HG03095 (cell line): ENCODE data around the gene TENM4.

ENCODE experiments used
- ATAC-seq: cut with Tn5 transposase; IDR thresholded peaks from one replicate; pipeline ENCODE4 v1.9.1; 2021; ENCODE audit warnings: moderate library complexity; ENCODE audit not compliant: unreplicated experiment

TENM4 gene

GRCh38 chr11:79449040-79449439, 8.2 kb upstream of the TENM4 start:
- no peak for ATAC-seq

GRCh38 chr11:79447038-79447786, 6.4 kb upstream of the TENM4 start:
- ATAC-seq: no peak

- ATAC-seq: no peak
These were observed 4.1 kb upstream of the TENM4 start for GRCh38 chr11:79444923-79445322.

GRCh38 chr11:79441461-79441875, 638 bp upstream of the TENM4 start:
- no peak for ATAC-seq

- no peak for ATAC-seq
These were observed 802 bp downstream of the TENM4 start for GRCh38 chr11:79439886-79440570.

GRCh38 chr11:79439410-79439885, 1.4 kb downstream of the TENM4 start:
- no peak for ATAC-seq

- no peak for ATAC-seq
These were observed 2.0 kb downstream of the TENM4 start for GRCh38 chr11:79438631-79439409.

GRCh38 chr11:79437981-79438630, 2.7 kb downstream of the TENM4 start:
- ATAC-seq: no peak

- no peak for ATAC-seq
These were observed 3.4 kb downstream of the TENM4 start for GRCh38 chr11:79437278-79437980.

- no peak for ATAC-seq
These were observed 3.9 kb downstream of the TENM4 start for GRCh38 chr11:79436919-79437277.

GRCh38 chr11:79434283-79434682, 6.5 kb downstream of the TENM4 start:
- no peak for ATAC-seq

- no peak for ATAC-seq
These were observed 8.7 kb downstream of the TENM4 start for GRCh38 chr11:79432138-79432537.

GRCh38 chr11:79431535-79431934, 9.3 kb downstream of the TENM4 start:
- no peak for ATAC-seq

- no peak for ATAC-seq
These were observed 10.6 kb downstream of the TENM4 start for GRCh38 chr11:79430280-79430679.

GRCh38 chr11:79428406-79428805, 12.4 kb downstream of the TENM4 start:
- ATAC-seq: no peak

- ATAC-seq: no peak
These were observed 13.1 kb downstream of the TENM4 start for GRCh38 chr11:79427611-79428327.

- no peak for ATAC-seq
These were observed 13.7 kb downstream of the TENM4 start for GRCh38 chr11:79427126-79427525.

GRCh38 chr11:79425463-79425862, 15.4 kb downstream of the TENM4 start:
- no peak for ATAC-seq

GRCh38 chr11:79423736-79424135, 17.1 kb downstream of the TENM4 start:
- ATAC-seq: no peak

GRCh38 chr11:79422866-79423265, 18.0 kb downstream of the TENM4 start:
- no peak for ATAC-seq
